ENCODE measurements around the gene EFCAB7.

GRCh38 chr1:63534406-63534805 lies 11.1 kb downstream of the EFCAB7 start:
- TF ChIP-seq EZH2 (IDR thresholded peaks at IDR 0.05; ENCODE audit: low read length, unreplicated experiment) (no peak), EZH2phosphoT487 (IDR thresholded peaks at IDR 0.05; ENCODE audit: borderline replicate concordance, low read length) (no peak)
- TF ChIP-seq, protein P1, sequence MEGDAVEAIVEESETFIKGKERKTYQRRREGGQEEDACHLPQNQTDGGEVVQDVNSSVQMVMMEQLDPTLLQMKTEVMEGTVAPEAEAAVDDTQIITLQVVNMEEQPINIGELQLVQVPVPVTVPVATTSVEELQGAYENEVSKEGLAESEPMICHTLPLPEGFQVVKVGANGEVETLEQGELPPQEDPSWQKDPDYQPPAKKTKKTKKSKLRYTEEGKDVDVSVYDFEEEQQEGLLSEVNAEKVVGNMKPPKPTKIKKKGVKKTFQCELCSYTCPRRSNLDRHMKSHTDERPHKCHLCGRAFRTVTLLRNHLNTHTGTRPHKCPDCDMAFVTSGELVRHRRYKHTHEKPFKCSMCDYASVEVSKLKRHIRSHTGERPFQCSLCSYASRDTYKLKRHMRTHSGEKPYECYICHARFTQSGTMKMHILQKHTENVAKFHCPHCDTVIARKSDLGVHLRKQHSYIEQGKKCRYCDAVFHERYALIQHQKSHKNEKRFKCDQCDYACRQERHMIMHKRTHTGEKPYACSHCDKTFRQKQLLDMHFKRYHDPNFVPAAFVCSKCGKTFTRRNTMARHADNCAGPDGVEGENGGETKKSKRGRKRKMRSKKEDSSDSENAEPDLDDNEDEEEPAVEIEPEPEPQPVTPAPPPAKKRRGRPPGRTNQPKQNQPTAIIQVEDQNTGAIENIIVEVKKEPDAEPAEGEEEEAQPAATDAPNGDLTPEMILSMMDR (conservative IDR thresholded peaks at IDR 0.05; ENCODE audit: low read depth, low read length): no peak

Data from PC-3 (cell line).